Lower leg skin (tissue), 3 donors: ENCODE data around the gene SUV39H2.

Source experiments
- CTCF ChIP-seq, 3 donors: fragments of 450-650 bp; IDR thresholded peaks; one replicate each; pipeline ENCODE4 v1.5.1; 2016; ENCODE audit warnings: antibody characterized with exemption in 3 of 3, mild to moderate bottlenecking in 3 of 3, moderate library complexity in 2 of 3
- POLR2A ChIP-seq, 2 donors: fragments of 450-650 bp; IDR thresholded peaks; one replicate each; pipeline ENCODE4 v1.6.1; 2016 to 2017; ENCODE audit warnings: antibody characterized with exemption in 2 of 2, mild to moderate bottlenecking in 1 of 2, moderate library complexity in 1 of 2

- TF ChIP-seq CTCF (IDR thresholded peaks at IDR 0.05): no peak
- no peak for TF ChIP-seq POLR2A (IDR thresholded peaks at IDR 0.05)
Measured at GRCh38 chr10:14884082-14884481, 5.4 kb downstream of the SUV39H2 start.
